ENCODE data around the gene CISH.
A peak's percentile ranks its signal among the peaks of the same experiment; 100 is the strongest.

- no peak for TF ChIP-seq CTCF (IDR thresholded peaks at IDR 0.05 in 4 of 5, conservative IDR thresholded peaks at IDR 0.05 in 1 of 5)
- peak in 1 of 2 donors; percentile 67 for TF ChIP-seq POLR2A (IDR thresholded peaks at IDR 0.05)
These were observed 5.2 kb upstream of the CISH start for GRCh38 chr3:50616770-50617095.
